PC-3 (cell line): ENCODE measurements around the gene PTCD2. TPM values are rescaled to one million over a fixed set of nuclear protein-coding genes. Genes with fewer than 3 reads are reported as not detected.

Experiments used
- ATAC-seq: fragments of 200-7000 bp; cut with Tn5 transposase; 2 replicates; pipeline ENCODE4 v1.9.1; 2020; ENCODE audit warnings: mild to moderate bottlenecking, moderate library complexity
- BruUV-seq: library from RNA; stranded (reverse); fragments of 400-500 nt; replicated peaks from 2 replicates; lab custom pipeline; 2021; lab: Mats Ljungman, UMichigan
- CTCF ChIA-PET: fragments of 300-600 bp; sonication (Branson Sonifier 250); formaldehyde crosslinking; loops from one replicate; lab custom pipeline; 2022; ENCODE audit warnings: antibody characterized with exemption; lab: Charles Lee
- POLR2A ChIA-PET: fragments of 300-600 bp; sonication (Branson Sonifier 250); formaldehyde crosslinking; loops from one replicate; lab custom pipeline; 2022; ENCODE audit warnings: antibody characterized with exemption; ENCODE audit not compliant: unreplicated experiment; lab: Charles Lee
- DNase-seq: peaks from one replicate; pipeline ENCODE4 v3.0.0-alpha.2; 2015
- H2AFZ ChIP-seq: fragments of 300-600 bp; sonication (generic); 2 replicates; pipeline ENCODE4 v1.6.0; 2016; ENCODE audit warnings: antibody characterized with exemption, low read length
- H3F3A ChIP-seq: fragments of 300-600 bp; sonication (generic); one replicate; pipeline ENCODE4 v1.6.0; 2017; ENCODE audit warnings: antibody characterized with exemption, low read length, control low read depth, mild to moderate bottlenecking; ENCODE audit not compliant: unreplicated experiment
- H3K27ac ChIP-seq: fragments of 300-600 bp; sonication (generic); 2 replicates; pipeline ENCODE4 v1.5.1; 2016; ENCODE audit warnings: mild to moderate bottlenecking, low read length
- H3K27me3 ChIP-seq: fragments of 300-600 bp; sonication (generic); 2 replicates; pipeline ENCODE4 v1.6.1; 2016; ENCODE audit warnings: low read length, mixed read lengths
- H3K36me3 ChIP-seq: fragments of 300-600 bp; sonication (generic); 2 replicates; pipeline ENCODE4 v1.6.1; 2016; ENCODE audit warnings: low read depth, mixed run types, low read length, mixed read lengths
- H3K4me1 ChIP-seq: fragments of 300-600 bp; sonication (generic); 2 replicates; pipeline ENCODE4 v1.5.1; 2016; ENCODE audit warnings: low read length; ENCODE audit not compliant: insufficient read depth
- H3K4me2 ChIP-seq: fragments of 300-600 bp; sonication (generic); 2 replicates; pipeline ENCODE4 v1.6.0; 2016; ENCODE audit warnings: low read length
- H3K4me3 ChIP-seq: fragments of 300-600 bp; sonication (generic); 2 replicates; pipeline ENCODE4 v1.5.1; 2016; ENCODE audit warnings: mild to moderate bottlenecking, low read length, mixed read lengths
- H3K79me2 ChIP-seq: fragments of 300-600 bp; sonication (generic); 2 replicates; pipeline ENCODE4 v1.6.1; 2017; ENCODE audit warnings: low read length, mixed read lengths
- H3K9ac ChIP-seq: fragments of 300-600 bp; sonication (generic); 2 replicates; pipeline ENCODE4 v1.6.0; 2016; ENCODE audit warnings: mild to moderate bottlenecking, low read length
- H3K9me2 ChIP-seq: fragments of 300-600 bp; sonication (generic); replicated peaks from 2 replicates; pipeline ENCODE4 v1.6.1; 2016; ENCODE audit warnings: mixed run types, low read length, mixed read lengths
- H3K9me3 ChIP-seq: fragments of 300-600 bp; sonication (generic); 2 replicates; pipeline ENCODE4 v1.6.1; 2016; ENCODE audit warnings: low read length, mixed read lengths
- H4K20me1 ChIP-seq: fragments of 300-600 bp; sonication (generic); 2 replicates; pipeline ENCODE4 v1.6.1; 2016; ENCODE audit warnings: low read length, mixed read lengths
- CTCF ChIP-seq: fragments of 300-600 bp; sonication (generic); conservative IDR thresholded peaks from 2 replicates; pipeline ENCODE4 v1.5.1; 2017; ENCODE audit warnings: antibody characterized with exemption, low read depth, mild to moderate bottlenecking, low read length
- EZH2 ChIP-seq: fragments of 300-600 bp; sonication (generic); IDR thresholded peaks from one replicate; pipeline ENCODE4 v1.6.1; 2017; ENCODE audit warnings: antibody characterized with exemption, mild to moderate bottlenecking, low read length; ENCODE audit not compliant: unreplicated experiment
- EZH2phosphoT487 ChIP-seq: fragments of 300-600 bp; sonication (generic); IDR thresholded peaks from 2 replicates; pipeline ENCODE4 v1.6.1; 2018; ENCODE audit warnings: mild to moderate bottlenecking, antibody characterized with exemption, low read length, borderline replicate concordance
- intact Hi-C: fragments of 100-400 bp; cut with micrococcal nuclease; formaldehyde crosslinking; loops from 2 replicates; pipeline ENCODE4 v1.9.0; 2023
- total RNA-seq: library from RNA; depleted of rRNA; stranded (reverse); fragments of >200 nt; gene quantifications from 2 replicates; pipeline ENCODE4 v1.2.3, GENCODE V29; 2014

Gene PTCD2
- total RNA-seq, 1 experiment from 2014 or later, result 3.4 TPM

GRCh38 chr5:72324189-72324825, 4.1 kb downstream of the PTCD2 start:
- intact Hi-C loops, result no loop called here
- H3K27ac ChIP-seq, result peak overlapping the region; percentile 57

GRCh38 chr5:72325566-72326305, 5.6 kb downstream of the PTCD2 start:
- CTCF ChIA-PET, result no interaction called here
- BruUV-seq, result no TSS peak

More at GRCh38 chr5:72324189-72324825, 4.1 kb downstream of the PTCD2 start:
- Histone ChIP-seq H3K4me1 (peaks cover 40% of the 10 kb centered on the region), H3K36me3 (peaks cover 15% of the 10 kb centered on the region; the same call in 1 of the 2 replicates), H2AFZ (no peak overlapping the region), H3F3A (peaks cover 3% of the 10 kb centered on the region), H3K79me2 (peaks cover 31% of the 10 kb centered on the region), H4K20me1 (no peaks in the 10 kb centered on the region), H3K4me3 (no peak overlapping the region), H3K9ac (no peak overlapping the region), H3K27me3 (no peaks in the 10 kb centered on the region), H3K9me2 (no peaks in the 10 kb centered on the region), H3K9me3 (no peaks in the 10 kb centered on the region), H3K4me2 (peak overlapping the region; percentile 53)
- ATAC-seq (peak; percentile 56), DNase-seq (peak; percentile 77)
- ChIA-PET POLR2A (no interaction called here), CTCF (no interaction called here)
- no TSS peak for BruUV-seq
- TF ChIP-seq CTCF (no peak), EZH2phosphoT487 (no peak), EZH2 (no peak)

GRCh38 chr5:72326306-72326649, 6.1 kb downstream of the PTCD2 start:
- Histone ChIP-seq H3K9me3 (no peaks in the 10 kb centered on the region), H3K36me3 (peaks cover 15% of the 10 kb centered on the region; the same call in 1 of the 2 replicates), H3K27ac (peak overlapping the region; percentile 59), H3K4me3 (no peak overlapping the region), H3K27me3 (no peaks in the 10 kb centered on the region), H3K4me1 (peaks cover 35% of the 10 kb centered on the region), H3K9ac (no peak overlapping the region), H3K4me2 (peak overlapping the region; percentile 29; the same call in 1 of the 2 replicates), H2AFZ (no peak overlapping the region), H4K20me1 (no peaks in the 10 kb centered on the region), H3F3A (peaks cover 3% of the 10 kb centered on the region), H3K79me2 (peaks cover 13% of the 10 kb centered on the region), H3K9me2 (no peaks in the 10 kb centered on the region)
- DNase-seq (no peak), ATAC-seq (no peak)
- no TSS peak for BruUV-seq
- ChIA-PET CTCF (no interaction called here), POLR2A (no interaction called here)
- intact Hi-C loops, result no loop called here
- TF ChIP-seq EZH2phosphoT487 (no peak), EZH2 (no peak), CTCF (no peak)

More at GRCh38 chr5:72325566-72326305, 5.6 kb downstream of the PTCD2 start:
- Histone ChIP-seq H3K27ac (peak overlapping the region; percentile 59), H3K36me3 (peaks cover 15% of the 10 kb centered on the region; the same call in 1 of the 2 replicates), H2AFZ (no peak overlapping the region), H3K79me2 (peaks cover 19% of the 10 kb centered on the region), H3K9me3 (no peaks in the 10 kb centered on the region), H3K9ac (no peak overlapping the region), H3K9me2 (no peaks in the 10 kb centered on the region), H3F3A (peaks cover 3% of the 10 kb centered on the region), H4K20me1 (no peaks in the 10 kb centered on the region), H3K4me1 (peaks cover 40% of the 10 kb centered on the region), H3K4me2 (peak overlapping the region; percentile 29; the same call in 1 of the 2 replicates), H3K27me3 (no peaks in the 10 kb centered on the region), H3K4me3 (no peak overlapping the region)
- ATAC-seq, result no peak
- POLR2A ChIA-PET, result interaction anchor here (0.7 kb wide), 1 partner anchor 38 kb away, joined by 3 read pairs; no protein-coding TSS in a partner anchor
- TF ChIP-seq EZH2, result no peak
- intact Hi-C loops, result no loop called here
- peak; percentile 51 for DNase-seq
